Mesothelial cell of epicardium (in vitro differentiated cells): ENCODE measurements around the gene PRKD1. TPM values are rescaled to one million over a fixed set of nuclear protein-coding genes. Genes with fewer than 3 reads are reported as not detected.

ENCODE experiments used
- DNase-seq, 2 experiments: peaks; one replicate each; pipeline ENCODE4 v3.0.0; 2021; ENCODE audit warnings: low spot score in 2 of 2; ENCODE audit not compliant: unreplicated experiment in 2 of 2
- H3K27ac Mint-ChIP-seq: 2 replicates; pipeline ENCODE4 v1.8.0; 2021; ENCODE audit warnings: mixed read lengths
- H3K27me3 Mint-ChIP-seq: 2 replicates; pipeline ENCODE4 v1.8.0; 2021; ENCODE audit warnings: low read depth, mixed read lengths
- H3K36me3 Mint-ChIP-seq: 2 replicates; pipeline ENCODE4 v1.8.0; 2021; ENCODE audit warnings: mixed read lengths
- H3K4me1 Mint-ChIP-seq: 2 replicates; pipeline ENCODE4 v1.8.0; 2021; ENCODE audit warnings: mixed read lengths
- H3K4me3 Mint-ChIP-seq: 2 replicates; pipeline ENCODE4 v1.8.0; 2021; ENCODE audit warnings: mild to moderate bottlenecking, moderate library complexity, mixed read lengths
- H3K9me3 Mint-ChIP-seq: 2 replicates; pipeline ENCODE4 v1.8.0; 2021; ENCODE audit warnings: mixed read lengths
- total RNA-seq: library from RNA; stranded (reverse); gene quantifications from 3 replicates; pipeline ENCODE4 v1.2.1, GENCODE V29; 2021
- TF ChIP-seq, protein P1 (sequence below): fragments of 200-600 bp; sonication (generic); IDR thresholded peaks from one replicate; pipeline ENCODE4 v1.5.0; 2021; ENCODE audit warnings: antibody characterized with exemption; ENCODE audit not compliant: unreplicated experiment

Gene PRKD1
- total RNA-seq, 1 donor from 2014 or later = 27.3 TPM

DNA sequence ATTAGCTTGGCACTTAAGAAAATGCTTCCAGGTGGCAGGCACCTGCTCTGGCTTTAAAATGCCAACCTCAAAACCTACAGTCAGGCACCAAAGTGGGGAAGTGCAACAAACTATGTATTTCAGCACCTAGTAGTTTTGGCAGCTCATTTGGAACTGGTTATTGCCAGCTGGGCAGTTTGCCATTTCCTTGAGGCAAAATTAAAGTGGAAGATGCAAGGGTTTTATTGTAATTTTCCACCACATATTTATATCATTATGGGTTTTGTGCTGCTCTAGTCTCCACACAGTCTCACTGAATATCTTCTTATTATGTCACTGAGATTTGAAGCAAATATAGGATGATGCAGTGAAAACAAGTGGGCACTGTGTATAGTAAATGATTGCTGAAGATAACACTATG, 117.0 kb downstream of the PRKD1 start:
- H3K4me3 Mint-ChIP-seq = no peak overlapping the region
- H3K4me1 Mint-ChIP-seq = peaks cover 4% of the 10 kb centered on the region
- TF ChIP-seq, protein P1, sequence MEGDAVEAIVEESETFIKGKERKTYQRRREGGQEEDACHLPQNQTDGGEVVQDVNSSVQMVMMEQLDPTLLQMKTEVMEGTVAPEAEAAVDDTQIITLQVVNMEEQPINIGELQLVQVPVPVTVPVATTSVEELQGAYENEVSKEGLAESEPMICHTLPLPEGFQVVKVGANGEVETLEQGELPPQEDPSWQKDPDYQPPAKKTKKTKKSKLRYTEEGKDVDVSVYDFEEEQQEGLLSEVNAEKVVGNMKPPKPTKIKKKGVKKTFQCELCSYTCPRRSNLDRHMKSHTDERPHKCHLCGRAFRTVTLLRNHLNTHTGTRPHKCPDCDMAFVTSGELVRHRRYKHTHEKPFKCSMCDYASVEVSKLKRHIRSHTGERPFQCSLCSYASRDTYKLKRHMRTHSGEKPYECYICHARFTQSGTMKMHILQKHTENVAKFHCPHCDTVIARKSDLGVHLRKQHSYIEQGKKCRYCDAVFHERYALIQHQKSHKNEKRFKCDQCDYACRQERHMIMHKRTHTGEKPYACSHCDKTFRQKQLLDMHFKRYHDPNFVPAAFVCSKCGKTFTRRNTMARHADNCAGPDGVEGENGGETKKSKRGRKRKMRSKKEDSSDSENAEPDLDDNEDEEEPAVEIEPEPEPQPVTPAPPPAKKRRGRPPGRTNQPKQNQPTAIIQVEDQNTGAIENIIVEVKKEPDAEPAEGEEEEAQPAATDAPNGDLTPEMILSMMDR = no peak
- no peak overlapping the region for H3K27ac Mint-ChIP-seq
- no peak for DNase-seq
- peaks cover 10% of the 10 kb centered on the region for H3K9me3 Mint-ChIP-seq
- H3K27me3 Mint-ChIP-seq = peaks cover 2% of the 10 kb centered on the region
- H3K36me3 Mint-ChIP-seq = peaks cover 3% of the 10 kb centered on the region

DNA sequence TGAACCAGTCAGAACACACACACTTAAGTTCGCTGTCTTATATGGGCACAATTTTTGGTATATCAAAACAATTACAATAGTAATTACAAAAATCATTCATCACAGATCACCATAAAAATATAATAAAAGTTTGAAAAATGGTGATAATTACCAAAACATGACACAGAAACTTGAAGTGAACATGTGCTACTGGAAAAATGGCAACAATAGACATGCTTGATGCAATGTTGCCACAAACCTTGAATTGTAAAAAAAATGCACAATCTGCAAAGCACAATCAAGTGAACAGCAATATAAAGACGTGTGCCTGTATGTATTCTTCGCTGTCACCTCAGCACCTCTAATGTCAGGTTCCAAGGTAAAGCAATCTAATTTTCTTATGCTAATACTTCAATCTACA, 117.6 kb downstream of the PRKD1 start:
- TF ChIP-seq, protein P1 = no peak
- H3K4me3 Mint-ChIP-seq = no peak overlapping the region

DNA sequence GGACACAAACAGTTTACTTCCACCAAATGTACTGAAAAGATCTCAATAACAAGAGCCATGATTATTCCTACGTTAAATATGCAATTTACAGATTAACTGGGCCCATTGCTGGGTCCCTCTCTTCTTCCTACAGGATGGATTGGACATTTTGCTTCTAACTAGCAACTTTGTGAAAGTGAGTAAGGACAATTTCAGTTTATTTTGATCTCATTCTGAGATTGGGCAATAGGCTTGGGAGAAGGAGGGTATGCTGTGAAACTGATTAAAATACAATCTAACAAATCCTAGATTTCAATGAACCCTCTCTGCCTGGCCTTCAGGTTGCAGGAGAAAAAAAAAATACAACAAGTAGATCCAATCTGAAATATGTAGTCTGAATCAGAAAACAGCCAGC, 121.5 kb downstream of the PRKD1 start:
- no peak overlapping the region for H3K4me3 Mint-ChIP-seq
- H3K27me3 Mint-ChIP-seq = no peaks in the 10 kb centered on the region
- DNase-seq = no peak
- H3K27ac Mint-ChIP-seq = no peak overlapping the region
- peaks cover 3% of the 10 kb centered on the region for H3K9me3 Mint-ChIP-seq
- H3K36me3 Mint-ChIP-seq = no peaks in the 10 kb centered on the region
- no peaks in the 10 kb centered on the region for H3K4me1 Mint-ChIP-seq
- TF ChIP-seq, protein P1 = no peak

More for the DNA sequence above, 117.6 kb downstream of the PRKD1 start:
- peaks cover 4% of the 10 kb centered on the region for H3K4me1 Mint-ChIP-seq
- H3K27me3 Mint-ChIP-seq = peaks cover 2% of the 10 kb centered on the region
- DNase-seq = no peak
- peaks cover 3% of the 10 kb centered on the region for H3K36me3 Mint-ChIP-seq
- H3K9me3 Mint-ChIP-seq = peaks cover 10% of the 10 kb centered on the region
- H3K27ac Mint-ChIP-seq = no peak overlapping the region

DNA sequence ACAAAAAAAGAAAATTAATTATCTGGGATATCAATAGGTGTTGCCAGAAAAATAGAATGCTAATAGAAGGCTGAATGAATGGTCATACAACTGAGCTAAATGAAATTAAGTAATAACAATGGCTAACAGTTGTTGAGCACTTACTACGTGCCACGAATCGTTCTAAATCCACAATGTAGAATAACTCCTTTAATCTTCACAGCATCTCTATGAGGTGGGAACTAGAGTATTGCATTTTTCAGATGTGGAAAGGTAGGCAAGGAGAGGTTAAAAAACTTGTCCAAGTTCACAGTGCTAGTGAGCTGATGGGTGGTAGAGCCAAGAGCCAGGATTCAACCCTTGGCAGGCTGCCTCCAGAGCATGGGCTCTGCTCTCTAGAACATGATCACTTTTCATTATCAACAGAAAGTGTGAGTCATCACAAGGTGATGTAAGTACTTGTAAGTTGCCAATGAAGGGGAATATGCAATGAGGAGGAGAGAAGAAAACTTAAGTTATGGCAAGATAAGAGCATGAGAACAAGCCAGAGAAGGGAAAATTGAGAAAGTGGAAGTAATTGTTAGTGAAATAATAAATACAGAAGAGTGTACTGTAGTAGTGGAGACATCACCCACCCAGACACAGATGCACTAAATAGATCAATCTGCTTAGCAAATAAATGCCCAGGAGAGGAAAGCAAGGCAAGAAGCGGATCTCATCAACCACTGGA, 122.1 kb downstream of the PRKD1 start:
- TF ChIP-seq, protein P1 = no peak
- Mint-ChIP-seq H3K27me3 (no peaks in the 10 kb centered on the region), H3K27ac (no peak overlapping the region), H3K36me3 (no peaks in the 10 kb centered on the region), H3K4me1 (no peaks in the 10 kb centered on the region), H3K4me3 (no peak overlapping the region), H3K9me3 (peaks cover 3% of the 10 kb centered on the region)
- DNase-seq = no peak

DNA sequence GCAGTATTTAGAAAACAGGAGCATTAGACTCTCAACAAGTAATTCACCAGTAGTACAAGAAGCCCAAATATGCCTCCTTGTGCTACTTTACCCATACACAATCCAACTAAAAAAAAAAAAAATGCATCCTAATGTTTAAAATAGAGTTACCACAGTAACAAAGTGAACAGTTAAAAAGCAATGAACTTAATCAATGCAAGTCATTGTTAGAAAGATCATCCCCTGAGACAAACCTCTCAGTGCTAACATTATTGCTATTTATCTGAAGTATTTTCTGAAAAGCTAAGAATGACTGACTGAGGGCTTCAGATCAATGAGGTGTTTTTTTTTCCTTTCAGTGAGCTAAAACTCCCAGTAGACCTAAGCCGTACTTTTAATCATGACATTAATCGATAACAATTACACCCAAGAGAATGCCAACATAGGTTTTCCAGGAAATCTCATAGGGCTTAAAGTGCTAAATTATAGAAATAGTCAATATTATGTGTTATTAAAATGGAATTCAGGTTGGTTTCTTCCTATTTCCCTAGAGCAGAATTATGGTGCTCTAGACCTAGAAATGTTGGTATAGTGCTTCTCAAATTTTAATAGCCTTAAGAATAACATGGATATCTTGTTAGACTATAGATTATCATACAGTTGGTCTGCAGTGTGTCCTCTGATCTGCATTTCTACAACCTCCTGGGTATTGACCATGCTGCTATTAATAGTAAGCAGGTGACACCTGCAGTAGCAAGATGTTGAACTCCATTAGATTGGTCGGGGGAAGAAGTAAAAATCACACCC, 123.0 kb downstream of the PRKD1 start:
- H3K36me3 Mint-ChIP-seq = no peaks in the 10 kb centered on the region
- H3K27ac Mint-ChIP-seq = no peak overlapping the region
- H3K27me3 Mint-ChIP-seq = no peaks in the 10 kb centered on the region
- no peak for DNase-seq
- TF ChIP-seq, protein P1 = no peak
- no peak overlapping the region for H3K4me3 Mint-ChIP-seq
- no peaks in the 10 kb centered on the region for H3K4me1 Mint-ChIP-seq
- peaks cover 3% of the 10 kb centered on the region for H3K9me3 Mint-ChIP-seq
